Measurements from ENCODE around the gene RALGPS1. TPM values are rescaled to one million over a fixed set of nuclear protein-coding genes. Genes with fewer than 3 reads are reported as not detected.

Gene RALGPS1
- total and polyA plus RNA-seq, 2 of the 8 experiments (the other 6 are each of a cell fraction or from before 2014, with no cell fraction given) = 20.0 to 23.5 TPM

DNA sequence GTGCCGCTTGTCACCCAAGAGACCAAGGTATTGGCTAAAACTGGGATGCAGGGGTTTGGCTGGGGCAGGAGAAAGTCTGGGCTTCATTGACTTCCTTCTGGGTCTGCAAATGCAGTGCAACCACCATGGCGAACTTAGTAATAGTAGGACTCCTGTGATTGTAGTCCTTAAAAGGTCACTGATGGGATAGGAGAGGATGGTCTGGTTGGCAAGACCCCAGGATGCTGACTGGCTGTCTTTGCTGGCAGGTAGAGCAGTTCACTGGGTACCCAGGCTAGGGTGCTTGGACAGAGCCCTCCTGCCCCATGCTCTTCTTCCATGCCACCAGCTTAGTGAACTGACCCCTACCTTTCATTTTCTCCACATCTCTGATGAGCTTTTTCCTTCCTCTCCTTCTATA, 170.6 kb downstream of the RALGPS1 start:
- WGBS, 2 experiments (ENCODE audit: extremely low coverage in 1 of 2, insufficient coverage in 1 of 2, insufficient read length in 1 of 2, insufficient replicate concordance in 2 of 2, low coverage in 1 of 2, low lambda C conversion rate in 2 of 2, missing lambda C conversion rate in 1 of 2) = 88% methylated on average over 2 of the region's 2 CpGs; no CpG with 5 or more reads in 1 of the 2 experiments

More for the DNA sequence above, 170.6 kb downstream of the RALGPS1 start:
- Histone ChIP-seq H3K4me2 (ENCODE audit: insufficient read depth in 1 of 2, low read depth in 2 of 2, low read length in 2 of 2) (no peak overlapping the region), H3K79me1 (ENCODE audit: low read depth, low read length) (no peaks in the 10 kb centered on the region), H2BK5ac (ENCODE audit: low read depth, low read length) (no peak overlapping the region), H3K9me3 (ENCODE audit: insufficient read depth in 2 of 2, low read depth in 1 of 2, low read length in 1 of 2) (no peaks in the 10 kb centered on the region), H3K4me1 (replicated peaks in 1 of 4; ENCODE audit: control insufficient read depth in 3 of 4, insufficient read depth in 4 of 4, low read length in 3 of 4) (no peaks in the 10 kb centered on the region; a peak in 1 of 7 replicates), H4K20me1 (replicated peaks in 1 of 2; ENCODE audit: control insufficient read depth in 1 of 2, insufficient read depth in 2 of 2, low read length in 2 of 2) (peaks cover 0 to 2% of the 10 kb centered on the region in 2 experiments), H3K9ac (replicated peaks in 1 of 4; ENCODE audit: extremely low read depth in 1 of 4, low read depth in 3 of 4, low read length in 3 of 4) (no peak overlapping the region), H3K27ac (ENCODE audit: low read depth, low read length) (no peak overlapping the region), H3K79me2 (ENCODE audit: control insufficient read depth in 1 of 2, insufficient read depth in 2 of 2, low read length in 2 of 2) (no peaks in the 10 kb centered on the region), H3K4me3 (ENCODE audit: extremely low read depth in 1 of 4, insufficient read depth in 2 of 4, low read depth in 3 of 4, low read length in 4 of 4) (no peak overlapping the region), H2BK120ac (replicated peaks; ENCODE audit: low read depth, low read length) (no peak overlapping the region), H3K27me3 (replicated peaks in 1 of 4; ENCODE audit: control insufficient read depth in 3 of 4, extremely low read depth in 1 of 4, insufficient read depth in 3 of 4, low read length in 3 of 4) (no peaks in the 10 kb centered on the region), H3K4ac (replicated peaks; ENCODE audit: insufficient read length, low read depth, low read length) (no peak overlapping the region), H3K56ac (replicated peaks; ENCODE audit: insufficient read length, low read depth, low read length) (no peak overlapping the region), H3K18ac (ENCODE audit: extremely low read depth, low read length) (no peak overlapping the region), H3K23ac (ENCODE audit: insufficient read length) (no peak overlapping the region), H4K91ac (replicated peaks; ENCODE audit: insufficient read length, low read length) (no peak overlapping the region), H3K14ac (ENCODE audit: insufficient read length) (no peak overlapping the region), H2BK12ac (ENCODE audit: low read depth, low read length) (no peak overlapping the region), H2AK5ac (ENCODE audit: low read depth, low read length) (no peak overlapping the region), H4K5ac (ENCODE audit: insufficient read length, low read depth, low read length) (no peak overlapping the region), H4K8ac (ENCODE audit: extremely low read depth, insufficient read depth, low read length) (no peak overlapping the region), H2BK20ac (ENCODE audit: low read length) (no peak overlapping the region), H3K23me2 (ENCODE audit: low read depth, low read length) (no peaks in the 10 kb centered on the region), H3K36me3 (ENCODE audit: control insufficient read depth in 2 of 4, insufficient read depth in 4 of 4, low read length in 3 of 4) (no peaks in the 10 kb centered on the region), H2BK15ac (ENCODE audit: low read length) (no peak overlapping the region), H2AFZ (ENCODE audit: low read length) (no peak overlapping the region)
- FAIRE-seq (no peak), DNase-seq (ENCODE audit: low read depth in 1 of 2, low spot score in 2 of 2) (no peak)
- TF ChIP-seq TAF1 (IDR thresholded peaks at IDR 0.05; ENCODE audit: low read depth, low read length) (no peak), SUZ12 (IDR thresholded peaks at IDR 0.05; ENCODE audit: low read length) (no peak)
- POLR2A ChIA-PET (ENCODE audit: partially characterized antibody) = interaction anchor here (1.5 kb wide), 1 partner anchor 47 kb away, joined by 3 read pairs; no protein-coding TSS in a partner anchor
- CTCF ChIA-PET (ENCODE audit: partially characterized antibody) = interaction anchor here (0.6 to 1.0 kb wide), 2 partner anchors 110 to 114 kb away, joined by 3 to 4 read pairs; no protein-coding TSS in a partner anchor

Measured in H1 (cell line).